ENCODE measurements around the gene CYSRT1.
"Not testable (repeated sequence)": the region's sequence is repeated elsewhere in the genome, so short reads cannot be mapped to it uniquely, and the experiment has no call there.

The CYSRT1 gene

GRCh38 chr9:137252555-137253506 is 27.9 kb downstream of the CYSRT1 start:
- DNase-seq (ENCODE audit: low spot score) = no peak

GRCh38 chr9:137253717-137254623 is 29.0 kb downstream of the CYSRT1 start:
- DNase-seq (ENCODE audit: low spot score) = no peak

GRCh38 chr9:137254624-137255447 is 29.9 kb downstream of the CYSRT1 start, which contains the start of gene NELFB:
NELFB (plus strand) TSS chr9:137255327.
- DNase-seq (ENCODE audit: low spot score) = peak; percentile 86

GRCh38 chr9:137255448-137256114 is 30.6 kb downstream of the CYSRT1 start:
- DNase-seq (ENCODE audit: low spot score) = no peak

GRCh38 chr9:137256362-137256761 is 31.4 kb downstream of the CYSRT1 start:
- DNase-seq (ENCODE audit: low spot score) = no peak

GRCh38 chr9:137256856-137257255 is 31.9 kb downstream of the CYSRT1 start:
- no peak for DNase-seq (ENCODE audit: low spot score)

- not testable (repeated sequence) for DNase-seq (ENCODE audit: low spot score)
These were observed 37.4 kb downstream of the CYSRT1 start for GRCh38 chr9:137262173-137262908.

- DNase-seq (ENCODE audit: low spot score) = no peak
These were observed 37.9 kb downstream of the CYSRT1 start for GRCh38 chr9:137262909-137263285.

- no peak for DNase-seq (ENCODE audit: low spot score)
These were observed 38.5 kb downstream of the CYSRT1 start for GRCh38 chr9:137263506-137263905.

GRCh38 chr9:137264067-137264466 is 39.1 kb downstream of the CYSRT1 start:
- DNase-seq (ENCODE audit: low spot score) = no peak

GRCh38 chr9:137265496-137266161 is 40.7 kb downstream of the CYSRT1 start:
- DNase-seq (ENCODE audit: low spot score) = no peak

- no peak for DNase-seq (ENCODE audit: low spot score)
These were observed 41.2 kb downstream of the CYSRT1 start for GRCh38 chr9:137266162-137266527.

- DNase-seq (ENCODE audit: low spot score) = no peak
These were observed 41.8 kb downstream of the CYSRT1 start for GRCh38 chr9:137266585-137267453.

GRCh38 chr9:137267933-137268355 is 43.0 kb downstream of the CYSRT1 start:
- no peak for DNase-seq (ENCODE audit: low spot score)

GRCh38 chr9:137268538-137269201 is 43.7 kb downstream of the CYSRT1 start:
- DNase-seq (ENCODE audit: low spot score) = no peak

- DNase-seq (ENCODE audit: low spot score) = no peak
These were observed 44.3 kb downstream of the CYSRT1 start for GRCh38 chr9:137269231-137269772.

- no peak for DNase-seq (ENCODE audit: low spot score)
These were observed 46.1 kb downstream of the CYSRT1 start for GRCh38 chr9:137270929-137271695.
